Testis (tissue), 2 donors: ENCODE measurements around the gene KCNK2.
"Not testable (repeated sequence)": the region's sequence is repeated elsewhere in the genome, so short reads cannot be mapped to it uniquely, and the experiment has no call there.

Experiments used
- CTCF ChIP-seq, 3 experiments: fragments of 450-650 bp in 2 of 3; fragments of 200-600 bp in 1 of 3; sonication (generic) in 1 of 3; IDR thresholded peaks; one replicate each; pipeline ENCODE4 v1.5.1; 2016 to 2019; ENCODE audit warnings: antibody characterized with exemption in 3 of 3, mild to moderate bottlenecking in 2 of 3, moderate library complexity in 1 of 3
- POLR2A ChIP-seq: fragments of 450-650 bp; IDR thresholded peaks from one replicate; pipeline ENCODE4 v1.6.1; 2017; ENCODE audit warnings: antibody characterized with exemption, mild to moderate bottlenecking, moderate library complexity

GRCh38 chr1:215163144-215163543 lies 80.6 kb downstream of the KCNK2 start:
- TF ChIP-seq CTCF (IDR thresholded peaks at IDR 0.05); POLR2A: not testable (repeated sequence)
